CD4-positive, alpha-beta T cell treated with Interleukin-21 for 1 hour (primary cell): ENCODE results near the gene SPATA1.

Experiments used
- DNase-seq: peaks from one replicate; pipeline ENCODE4 v3.0.0-alpha.2; 2020

SPATA1 gene

GRCh38 chr1:84598418-84598817 lies 92.2 kb downstream of the SPATA1 start:
- no peak for DNase-seq

- no peak for DNase-seq
These were observed 92.9 kb downstream of the SPATA1 start for GRCh38 chr1:84598846-84599741.

DNA sequence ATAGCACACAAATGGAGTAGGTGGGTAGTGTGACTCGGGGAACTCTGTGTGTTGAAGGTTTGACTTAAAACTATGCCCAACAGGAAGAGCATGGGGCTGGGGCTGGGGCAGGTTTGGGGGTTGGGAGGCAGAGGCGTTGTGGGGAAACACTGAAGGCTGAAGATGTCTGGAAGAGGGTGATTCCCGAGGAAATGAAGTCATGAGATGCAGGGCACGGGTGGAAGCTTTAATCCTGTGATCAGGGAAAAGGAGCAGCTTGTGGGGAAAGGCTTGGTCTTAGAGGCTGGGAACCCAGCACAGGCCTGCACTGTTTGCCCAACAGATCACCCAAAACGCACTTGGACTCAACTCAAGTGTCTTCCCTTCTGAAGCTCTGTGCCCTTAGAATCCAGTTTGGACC lies 94.6 kb downstream of the SPATA1 start:
- no peak for DNase-seq

- no peak for DNase-seq
These were observed 97.0 kb downstream of the SPATA1 start for GRCh38 chr1:84603223-84603622.

DNA sequence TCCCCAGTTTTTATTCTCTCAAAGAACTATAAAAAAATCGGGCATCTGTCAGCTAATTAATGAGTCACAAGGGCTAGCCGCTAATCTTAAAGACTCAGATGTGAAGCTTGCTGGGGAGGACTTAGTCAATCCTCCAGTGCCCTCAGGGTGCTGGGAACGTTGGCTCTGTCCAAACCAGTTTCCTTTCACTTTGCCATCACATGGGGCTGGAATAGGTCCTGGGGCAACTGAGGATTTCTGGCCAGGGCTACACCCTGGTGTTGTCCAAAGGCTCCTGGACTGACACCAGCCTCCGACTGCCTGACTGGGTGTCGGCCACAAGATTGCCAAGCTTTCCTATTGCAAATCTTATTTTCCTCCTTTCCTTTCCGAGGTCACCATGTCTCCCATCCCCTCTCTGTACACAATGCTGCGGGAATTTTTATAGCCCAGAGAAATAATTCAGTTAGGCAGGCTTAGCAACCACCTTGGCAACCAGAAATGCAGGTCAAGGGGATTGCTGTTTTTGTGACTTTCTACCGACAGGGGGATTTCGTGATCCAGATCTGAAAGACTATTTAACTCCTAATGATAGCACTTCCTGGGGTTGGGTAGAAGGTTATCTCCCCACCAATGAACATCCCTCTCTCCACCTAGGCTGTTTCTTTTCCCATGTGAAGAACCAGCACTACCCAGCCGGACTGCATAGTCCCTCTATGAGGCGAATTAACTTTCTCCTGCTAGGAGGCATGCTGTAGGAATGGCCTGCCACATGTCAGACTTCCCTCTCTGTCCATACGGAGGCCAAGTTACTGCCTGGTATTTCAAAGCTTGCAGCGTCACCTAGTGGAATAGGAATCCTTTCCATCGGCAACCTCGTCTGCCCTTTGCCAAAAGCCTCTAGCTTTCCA lies 98.0 kb downstream of the SPATA1 start:
- no peak for DNase-seq

- no peak for DNase-seq
These were observed 99.0 kb downstream of the SPATA1 start for GRCh38 chr1:84605157-84605556.

GRCh38 chr1:84606977-84607376 lies 100.8 kb downstream of the SPATA1 start:
- no peak for DNase-seq

DNA sequence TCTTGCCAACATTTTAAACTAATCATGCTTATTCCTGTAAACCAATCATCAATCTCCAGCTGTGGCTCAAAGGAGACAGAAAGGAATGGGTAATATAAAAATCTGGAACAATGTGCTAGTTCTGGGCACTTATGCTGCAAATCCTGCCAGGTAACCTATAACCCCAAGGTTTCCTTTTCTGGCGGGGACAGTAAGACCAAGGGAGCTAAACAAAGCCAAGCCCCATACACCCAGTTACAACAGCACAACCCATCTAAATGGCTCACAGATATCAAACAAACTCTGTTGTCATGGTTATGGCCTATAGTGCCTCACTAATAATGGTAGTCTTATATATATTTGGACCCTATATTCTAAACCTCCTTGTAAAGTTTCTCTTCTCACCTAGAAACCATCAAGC lies 104.9 kb downstream of the SPATA1 start:
- DNase-seq: no peak

DNA sequence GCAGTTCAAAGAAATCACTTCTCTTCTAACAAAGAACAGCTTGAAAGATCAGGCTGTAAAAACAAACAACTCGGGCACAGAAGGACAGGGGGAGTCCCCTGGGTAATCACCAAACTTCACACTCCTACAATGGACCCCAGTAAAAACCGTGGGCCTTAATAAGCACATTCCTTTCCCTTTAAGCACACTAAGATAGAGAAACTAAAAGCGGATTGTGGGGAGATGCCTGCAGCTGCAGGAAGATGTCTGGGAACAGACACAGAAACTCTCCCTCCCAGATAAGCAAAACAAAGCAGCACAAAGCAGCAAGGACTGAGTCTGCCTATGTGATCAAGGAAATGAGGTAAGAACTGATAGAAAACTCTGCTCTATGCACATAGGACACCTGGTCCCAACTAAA lies 105.6 kb downstream of the SPATA1 start:
- peak; percentile 7 for DNase-seq

DNA sequence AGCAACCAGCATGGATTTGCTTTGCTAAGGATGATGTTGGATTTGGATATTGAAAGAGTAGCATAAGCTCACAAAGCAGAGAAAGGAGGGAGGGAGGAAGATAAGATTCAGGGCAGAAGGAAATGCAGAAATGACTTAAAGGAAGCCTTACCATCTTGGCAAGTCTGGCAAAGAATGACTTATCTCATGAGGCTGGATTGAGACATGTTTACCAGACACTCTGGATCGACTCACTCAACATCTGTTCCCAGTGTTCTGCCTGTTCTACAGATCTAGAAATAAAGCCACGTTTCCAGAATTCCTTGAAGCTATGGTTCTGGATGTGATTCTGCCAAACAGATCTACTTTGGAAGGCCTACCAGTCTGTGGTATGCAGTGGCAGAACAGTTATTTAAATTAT lies 106.8 kb downstream of the SPATA1 start:
- no peak for DNase-seq

DNA sequence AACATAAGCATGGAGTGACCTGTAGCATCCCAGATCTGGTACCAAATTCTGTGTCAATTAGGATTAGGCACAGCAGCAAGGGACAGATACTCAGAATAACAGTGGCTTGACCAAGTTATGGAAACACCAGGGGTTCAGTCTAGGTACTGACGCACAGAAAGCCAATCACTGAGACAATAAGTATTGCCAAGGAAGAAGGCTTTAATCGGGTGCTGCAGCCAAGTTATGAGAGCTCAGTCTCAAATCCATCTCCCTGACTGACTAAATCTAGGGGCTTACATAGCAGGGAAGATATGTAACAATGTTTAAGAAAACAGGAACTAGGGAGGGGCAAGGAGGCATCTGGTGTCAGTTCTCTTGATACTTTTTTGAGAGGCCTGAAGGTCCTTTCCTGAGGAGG lies 107.7 kb downstream of the SPATA1 start:
- no peak for DNase-seq

DNA sequence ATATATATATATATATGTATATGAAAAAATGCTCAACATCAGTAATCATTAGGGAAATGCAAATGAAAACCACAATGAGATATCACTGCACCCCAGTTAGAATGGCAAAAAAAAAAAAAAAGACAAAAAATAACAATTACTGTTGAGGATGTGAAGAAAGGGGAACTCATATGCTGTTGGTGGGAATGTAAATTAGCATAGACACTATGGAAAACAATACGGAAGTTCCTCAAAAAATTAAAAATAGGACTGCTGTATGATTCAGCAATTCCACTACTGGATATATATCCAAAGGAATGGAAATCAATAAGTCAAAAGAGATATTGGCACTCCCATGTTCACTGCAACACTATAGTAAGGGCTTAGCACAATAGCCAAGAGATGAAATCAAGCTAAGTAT lies 109.6 kb downstream of the SPATA1 start:
- no peak for DNase-seq
